NB4 (cell line): ENCODE measurements around the gene CCDC40.

Source experiments
- DNase-seq: peaks from one replicate; pipeline ENCODE4 v3.0.0; 2010; ENCODE audit warnings: low read depth
- H3K4me3 ChIP-seq: one replicate; pipeline ENCODE4 v1.5.1; 2011; ENCODE audit warnings: mild to moderate bottlenecking, low read depth, low read length, moderate library complexity
- CTCF ChIP-seq: IDR thresholded peaks from one replicate; pipeline ENCODE4 v1.5.1; 2012; ENCODE audit warnings: low read depth, low read length
- MYC ChIP-seq: IDR thresholded peaks from 2 replicates; pipeline ENCODE4 v1.6.1; 2011; ENCODE audit warnings: low read depth, low read length
- POLR2A ChIP-seq: IDR thresholded peaks from 2 replicates; pipeline ENCODE4 v1.6.1; 2011; ENCODE audit warnings: mild to moderate bottlenecking; ENCODE audit not compliant: insufficient read length; ENCODE audit errors: extremely low read depth
- TF ChIP-seq, protein P1 (sequence below): IDR thresholded peaks from 2 replicates; pipeline ENCODE4 v1.6.1; 2011; ENCODE audit warnings: low read depth, low read length

Gene CCDC40, protein sequence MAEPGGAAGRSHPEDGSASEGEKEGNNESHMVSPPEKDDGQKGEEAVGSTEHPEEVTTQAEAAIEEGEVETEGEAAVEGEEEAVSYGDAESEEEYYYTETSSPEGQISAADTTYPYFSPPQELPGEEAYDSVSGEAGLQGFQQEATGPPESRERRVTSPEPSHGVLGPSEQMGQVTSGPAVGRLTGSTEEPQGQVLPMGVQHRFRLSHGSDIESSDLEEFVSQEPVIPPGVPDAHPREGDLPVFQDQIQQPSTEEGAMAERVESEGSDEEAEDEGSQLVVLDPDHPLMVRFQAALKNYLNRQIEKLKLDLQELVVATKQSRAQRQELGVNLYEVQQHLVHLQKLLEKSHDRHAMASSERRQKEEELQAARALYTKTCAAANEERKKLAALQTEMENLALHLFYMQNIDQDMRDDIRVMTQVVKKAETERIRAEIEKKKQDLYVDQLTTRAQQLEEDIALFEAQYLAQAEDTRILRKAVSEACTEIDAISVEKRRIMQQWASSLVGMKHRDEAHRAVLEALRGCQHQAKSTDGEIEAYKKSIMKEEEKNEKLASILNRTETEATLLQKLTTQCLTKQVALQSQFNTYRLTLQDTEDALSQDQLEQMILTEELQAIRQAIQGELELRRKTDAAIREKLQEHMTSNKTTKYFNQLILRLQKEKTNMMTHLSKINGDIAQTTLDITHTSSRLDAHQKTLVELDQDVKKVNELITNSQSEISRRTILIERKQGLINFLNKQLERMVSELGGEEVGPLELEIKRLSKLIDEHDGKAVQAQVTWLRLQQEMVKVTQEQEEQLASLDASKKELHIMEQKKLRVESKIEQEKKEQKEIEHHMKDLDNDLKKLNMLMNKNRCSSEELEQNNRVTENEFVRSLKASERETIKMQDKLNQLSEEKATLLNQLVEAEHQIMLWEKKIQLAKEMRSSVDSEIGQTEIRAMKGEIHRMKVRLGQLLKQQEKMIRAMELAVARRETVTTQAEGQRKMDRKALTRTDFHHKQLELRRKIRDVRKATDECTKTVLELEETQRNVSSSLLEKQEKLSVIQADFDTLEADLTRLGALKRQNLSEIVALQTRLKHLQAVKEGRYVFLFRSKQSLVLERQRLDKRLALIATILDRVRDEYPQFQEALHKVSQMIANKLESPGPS

DNA sequence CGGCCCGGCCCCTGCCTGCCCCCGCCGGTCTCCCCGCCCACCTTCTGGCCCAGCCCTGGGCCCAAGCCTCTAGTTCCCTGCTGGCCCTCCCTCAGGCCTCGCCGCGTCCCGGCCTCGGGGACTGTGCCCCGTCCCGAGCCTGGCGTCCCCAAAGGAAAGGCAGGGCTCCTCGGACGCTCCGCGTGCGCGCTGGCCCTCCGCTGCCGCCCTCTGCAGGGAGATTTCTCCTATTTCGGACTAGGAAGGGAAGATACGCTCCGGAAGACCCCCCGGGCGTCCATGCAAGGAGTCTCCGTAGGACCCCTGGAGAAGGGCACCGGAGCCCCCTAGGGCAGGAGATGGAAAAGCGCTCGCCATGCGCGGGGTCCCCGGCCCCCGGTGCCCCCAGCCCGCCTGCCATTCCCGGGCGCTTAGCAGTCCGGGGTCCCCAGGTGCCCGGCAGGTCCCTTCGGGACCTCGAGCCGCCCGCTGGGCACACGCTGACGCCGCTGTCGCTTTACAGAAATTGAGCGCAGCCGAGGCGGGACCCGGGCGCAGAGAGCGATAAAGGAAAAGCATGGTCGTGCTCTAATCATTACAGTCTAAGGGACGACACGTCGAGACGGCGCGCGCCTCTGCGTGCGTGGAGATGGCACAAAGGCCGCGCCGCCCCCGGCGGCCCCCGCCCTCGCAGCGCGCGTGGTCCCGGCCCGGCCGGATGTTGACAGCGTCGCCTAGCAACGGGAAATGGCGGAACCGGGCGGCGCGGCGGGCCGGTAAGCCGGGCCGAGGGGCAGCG, at the start of gene CCDC40:
Gene CCDC40, plus strand, starts transcription at position 706 of the 778 bp plus-strand sequence. Its CDS starts 21 bp downstream, at position 727.
- H3K4me3 ChIP-seq, result peak within 1 kb of the TSS; percentile 49
- DNase-seq, result peak; percentile 74
- TF ChIP-seq, protein P1, sequence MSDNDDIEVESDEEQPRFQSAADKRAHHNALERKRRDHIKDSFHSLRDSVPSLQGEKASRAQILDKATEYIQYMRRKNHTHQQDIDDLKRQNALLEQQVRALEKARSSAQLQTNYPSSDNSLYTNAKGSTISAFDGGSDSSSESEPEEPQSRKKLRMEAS, result no peak
- TF ChIP-seq CTCF, result no peak
- TF ChIP-seq POLR2A, result peak; percentile 32
- TF ChIP-seq MYC, result no peak

DNA sequence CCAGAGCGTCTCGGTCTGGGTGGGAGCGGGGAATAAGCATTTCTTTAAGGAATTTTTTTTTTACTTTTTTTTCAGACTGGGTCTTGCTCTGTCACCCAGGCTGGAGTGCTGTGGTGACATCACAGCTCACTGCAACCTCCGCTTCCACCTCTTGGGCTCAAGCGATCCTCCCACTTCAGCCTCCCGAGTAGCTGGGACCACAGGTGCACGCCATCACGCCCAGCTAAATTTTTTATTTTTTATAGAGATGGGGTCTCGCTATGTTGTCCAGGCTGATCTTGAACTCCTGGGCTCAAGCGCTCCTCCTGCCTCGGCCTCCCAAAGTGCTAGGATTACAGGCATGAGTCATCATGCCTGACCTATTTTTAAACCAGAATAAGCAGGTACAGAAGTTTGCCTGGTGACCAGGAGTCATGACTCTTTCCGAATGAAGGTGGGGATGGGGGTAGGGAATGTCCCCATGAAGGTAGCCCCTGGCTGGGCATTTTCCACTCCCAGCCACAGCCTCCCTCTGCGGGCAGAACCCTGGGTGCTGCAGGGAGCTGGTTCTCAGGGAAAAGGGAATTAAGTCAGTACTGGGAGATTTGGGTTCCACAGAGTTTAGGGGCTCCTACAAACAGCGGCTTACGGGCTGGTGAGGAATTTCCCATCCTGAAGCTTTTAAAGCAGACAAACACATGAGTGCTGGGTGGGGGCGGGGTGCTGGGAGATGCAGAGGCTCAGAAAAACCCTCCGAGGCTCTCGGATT, 49.1 kb upstream of the CCDC40 start:
- H3K4me3 ChIP-seq, result no peak overlapping the region
- TF ChIP-seq POLR2A, result no peak
- TF ChIP-seq, protein P1, result no peak
- TF ChIP-seq CTCF, result no peak
- no peak for TF ChIP-seq MYC
- DNase-seq, result no peak

GRCh38 chr17:79987935-79988184, 48.6 kb upstream of the CCDC40 start:
- no peak overlapping the region for H3K4me3 ChIP-seq
- no peak for DNase-seq
- TF ChIP-seq POLR2A, result no peak

DNA sequence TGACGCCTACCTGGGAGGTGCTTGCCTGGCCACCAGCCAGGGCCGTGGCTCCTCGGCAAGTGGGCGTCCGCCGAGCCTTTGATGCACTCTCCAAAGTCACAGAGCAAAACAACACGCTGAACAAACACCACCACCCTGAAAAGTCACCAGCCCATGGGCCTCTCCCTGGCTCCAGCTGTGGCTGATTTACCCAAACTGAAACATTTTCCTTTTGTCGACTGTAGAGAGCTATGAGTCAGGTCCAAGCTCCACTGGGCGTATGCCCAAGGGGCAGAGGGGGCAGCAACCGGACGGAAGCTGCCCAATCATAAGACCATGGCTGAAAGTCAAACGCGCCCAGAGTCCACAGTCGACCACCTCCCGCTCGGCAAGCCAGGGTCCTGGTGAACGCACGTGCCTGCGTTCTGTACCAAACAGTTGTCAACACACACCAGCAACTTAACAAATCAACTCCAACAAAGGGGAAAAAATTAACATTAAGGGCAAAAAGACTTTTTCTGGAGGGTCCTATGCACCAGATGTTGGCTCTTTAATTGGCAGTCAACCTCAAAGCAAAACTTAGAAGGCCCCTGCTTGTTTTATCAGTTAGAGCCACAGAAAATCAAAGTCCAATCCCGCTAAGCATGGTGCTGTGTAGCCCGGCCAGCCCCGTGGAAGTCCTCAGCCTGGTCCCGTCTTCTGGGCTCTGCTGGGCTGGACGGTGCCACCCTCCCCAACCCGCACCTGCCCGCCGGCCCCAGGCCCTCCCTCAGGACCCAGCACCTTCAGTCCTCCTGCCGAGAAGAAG, 48.1 kb upstream of the CCDC40 start:
- no peak for TF ChIP-seq CTCF
- TF ChIP-seq, protein P1, result no peak
- no peak for TF ChIP-seq MYC
- no peak for TF ChIP-seq POLR2A
- H3K4me3 ChIP-seq, result no peak overlapping the region
- DNase-seq, result no peak

DNA sequence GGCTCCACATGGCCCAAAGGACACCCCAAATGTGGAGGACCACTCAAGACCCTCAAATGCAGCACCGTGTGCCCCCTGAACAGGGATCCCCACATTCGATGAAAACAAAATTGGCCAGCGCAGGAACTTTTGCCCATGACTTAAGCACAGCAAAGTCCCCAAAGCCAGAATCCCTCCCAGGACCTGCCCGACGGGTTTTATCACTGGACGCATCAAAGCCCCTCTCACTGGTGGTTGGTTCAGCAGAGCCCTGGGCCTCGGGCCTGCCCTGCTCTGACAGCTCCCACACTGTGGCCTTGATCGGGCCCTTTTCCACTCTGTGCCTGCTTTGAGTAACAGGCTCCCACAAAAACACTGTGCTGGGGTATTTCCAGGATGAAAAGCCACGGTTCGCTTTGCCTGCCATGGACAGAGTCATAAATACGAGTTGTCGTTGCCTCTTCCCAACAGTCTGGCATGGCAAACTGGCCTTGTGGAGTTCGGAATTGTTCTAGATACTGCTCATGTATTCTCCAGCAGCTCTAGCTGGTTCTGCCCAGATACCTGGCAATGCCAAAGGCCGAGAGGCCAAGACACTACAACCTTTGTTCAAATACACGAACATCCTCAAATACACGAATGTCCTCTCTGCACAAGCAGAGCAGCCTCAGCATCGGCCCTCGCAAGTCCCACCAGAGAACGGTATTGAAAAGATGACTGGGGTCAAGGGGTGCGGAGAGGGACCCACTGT, 47.2 kb upstream of the CCDC40 start:
- H3K4me3 ChIP-seq, result no peak overlapping the region
- TF ChIP-seq MYC (no peak), POLR2A (no peak), CTCF (no peak)
- TF ChIP-seq, protein P1, result no peak
- no peak for DNase-seq
